CD4-positive, alpha-beta T cell (primary cell): ENCODE results near the gene FAM227A. TPM values are rescaled to one million over a fixed set of nuclear protein-coding genes. Genes with fewer than 3 reads are reported as not detected.

Source experiments
- ATAC-seq: fragments of 200-7000 bp; cut with Tn5 transposase; one replicate; pipeline ENCODE4 v1.10.0; 2022; ENCODE audit warnings: mild to moderate bottlenecking; ENCODE audit not compliant: poor library complexity
- CTCF ChIA-PET: fragments of 350-600 bp; sonication (Branson Sonifier 250); formaldehyde crosslinking; loops from one replicate; lab custom pipeline; 2021; ENCODE audit warnings: antibody characterized with exemption, inconsistent platforms; lab: Charles Lee
- POLR2A ChIA-PET: fragments of 350-600 bp; sonication (Branson Sonifier 250); formaldehyde crosslinking; loops from one replicate; lab custom pipeline; 2021; ENCODE audit warnings: antibody characterized with exemption, inconsistent platforms; lab: Charles Lee
- DNase-seq, 14 experiments: peaks; one replicate each; pipeline ENCODE4 v3.0.0-alpha.2; 2013 to 2020; ENCODE audit warnings: mixed read lengths in 2 of 14
- H3K27ac ChIP-seq, 2 donors: one replicate each; pipeline versions ENCODE4 v1.5.1 to v1.7.0; 2013; ENCODE audit warnings: low read length in 2 of 2, low read depth in 1 of 2, mild to moderate bottlenecking in 1 of 2
- H3K27me3 ChIP-seq, 2 experiments: 1 replicate in 1 of 2; 2 replicates in 1 of 2; pipeline versions ENCODE4 v1.6.1 to v1.7.0; 2013; ENCODE audit warnings: low read length in 2 of 2, control low read depth in 1 of 2, mild to moderate bottlenecking in 1 of 2, moderate library complexity in 1 of 2; ENCODE audit not compliant: insufficient read depth in 2 of 2, control insufficient read depth in 1 of 2
- H3K36me3 ChIP-seq: one replicate; pipeline ENCODE4 v1.6.1; 2013; ENCODE audit warnings: low read length, control low read depth; ENCODE audit not compliant: insufficient read depth
- H3K4me1 ChIP-seq: one replicate; pipeline ENCODE4 v1.6.1; 2013; ENCODE audit warnings: low read length, control low read depth; ENCODE audit not compliant: insufficient read depth
- H3K4me3 ChIP-seq: one replicate; pipeline ENCODE4 v1.5.1; 2013; ENCODE audit warnings: mild to moderate bottlenecking, low read length, moderate library complexity
- H3K9me3 ChIP-seq, 2 experiments: 1 replicate in 1 of 2; 2 replicates in 1 of 2; pipeline versions ENCODE4 v1.6.1 to v1.7.0; 2013; ENCODE audit warnings: low read length in 2 of 2, mild to moderate bottlenecking in 2 of 2, control low read depth in 1 of 2, moderate library complexity in 1 of 2; ENCODE audit not compliant: control insufficient read depth in 1 of 2, insufficient read depth in 1 of 2
- H3K27ac Mint-ChIP-seq: one replicate; pipeline ENCODE4 v1.8.0; 2020; ENCODE audit warnings: mixed read lengths
- H3K27me3 Mint-ChIP-seq: one replicate; pipeline ENCODE4 v1.8.0; 2021; ENCODE audit warnings: mixed read lengths
- H3K36me3 Mint-ChIP-seq: one replicate; pipeline ENCODE4 v1.8.0; 2021; ENCODE audit warnings: low read depth, mixed read lengths
- H3K4me1 Mint-ChIP-seq: one replicate; pipeline ENCODE4 v1.8.0; 2021; ENCODE audit warnings: low read depth, mixed read lengths
- H3K4me3 Mint-ChIP-seq: one replicate; pipeline ENCODE4 v1.8.0; 2020; ENCODE audit warnings: mild to moderate bottlenecking, mixed read lengths
- H3K9me3 Mint-ChIP-seq: one replicate; pipeline ENCODE4 v1.8.0; 2020; ENCODE audit warnings: mixed read lengths
- intact Hi-C, 2 experiments: fragments of 100-400 bp; cut with DNase I in 1 of 2; cut with micrococcal nuclease in 1 of 2; formaldehyde crosslinking; loops; one replicate each; pipeline versions ENCODE4 v1.15.1 to v1.9.0; 2023 to 2025; cut with DNase I, micrococcal nuclease
- total RNA-seq, 174 experiments: library from RNA in 2 of 174; stranded (reverse) in 2 of 174; gene quantifications; one replicate each; pipeline ENCODE4 v1.2.3 and lab custom pipeline; 2021 to 2026
- TF ChIP-seq, protein P1 (sequence below): fragments of 200-600 bp; IDR thresholded peaks from one replicate; pipeline ENCODE4 v1.8.0; 2022; ENCODE audit warnings: antibody characterized with exemption, mild to moderate bottlenecking

FAM227A gene
- total RNA-seq, 2 experiments from 2014 or later = 0.34 to 0.91 TPM

DNA sequence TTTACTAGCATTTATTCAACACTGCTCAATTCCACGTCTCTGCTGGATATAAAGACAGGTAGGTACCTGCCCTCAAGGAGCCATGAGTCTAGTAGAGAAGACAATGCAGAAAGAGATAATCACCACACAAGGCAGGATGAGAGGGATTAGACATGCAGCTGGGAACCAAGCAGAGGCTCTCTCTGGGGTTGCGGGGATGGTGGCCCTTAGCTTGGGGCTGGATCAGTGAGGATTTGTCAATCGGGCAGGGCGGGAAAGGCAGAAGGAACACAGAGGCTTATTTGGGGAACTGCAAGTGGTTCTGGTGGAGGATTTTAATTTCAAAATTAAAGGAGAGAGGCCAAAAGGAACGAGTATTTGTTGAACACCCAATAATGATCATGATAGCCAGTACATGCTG lies 77.7 kb downstream of the FAM227A start:
- ATAC-seq = no peak

GRCh38 chr22:38572065-38572464 lies 84.1 kb downstream of the FAM227A start:
- ChIA-PET POLR2A (interaction anchor here (0.6 to 0.9 kb wide), 3 partner anchors 87 to 1109 kb away, joined by 3 to 4 read pairs (median 3); no protein-coding TSS in a partner anchor), CTCF (interaction anchor here (0.7 to 2.8 kb wide), 4 partner anchors 75 to 520 kb away, joined by 4 to 9 read pairs (median 7); partner anchors contain the start of gene TOMM22)
- H3K27ac Mint-ChIP-seq = no peak overlapping the region
- Histone ChIP-seq H3K36me3 (no peaks in the 10 kb centered on the region), H3K27me3 (no peaks in the 10 kb centered on the region), H3K9me3 (no peaks in the 10 kb centered on the region), H3K27ac (no peak overlapping the region), H3K4me3 (no peak overlapping the region), H3K4me1 (peaks cover 20% of the 10 kb centered on the region)
- no peak overlapping the region for H3K4me3 Mint-ChIP-seq
- TF ChIP-seq, protein P1, sequence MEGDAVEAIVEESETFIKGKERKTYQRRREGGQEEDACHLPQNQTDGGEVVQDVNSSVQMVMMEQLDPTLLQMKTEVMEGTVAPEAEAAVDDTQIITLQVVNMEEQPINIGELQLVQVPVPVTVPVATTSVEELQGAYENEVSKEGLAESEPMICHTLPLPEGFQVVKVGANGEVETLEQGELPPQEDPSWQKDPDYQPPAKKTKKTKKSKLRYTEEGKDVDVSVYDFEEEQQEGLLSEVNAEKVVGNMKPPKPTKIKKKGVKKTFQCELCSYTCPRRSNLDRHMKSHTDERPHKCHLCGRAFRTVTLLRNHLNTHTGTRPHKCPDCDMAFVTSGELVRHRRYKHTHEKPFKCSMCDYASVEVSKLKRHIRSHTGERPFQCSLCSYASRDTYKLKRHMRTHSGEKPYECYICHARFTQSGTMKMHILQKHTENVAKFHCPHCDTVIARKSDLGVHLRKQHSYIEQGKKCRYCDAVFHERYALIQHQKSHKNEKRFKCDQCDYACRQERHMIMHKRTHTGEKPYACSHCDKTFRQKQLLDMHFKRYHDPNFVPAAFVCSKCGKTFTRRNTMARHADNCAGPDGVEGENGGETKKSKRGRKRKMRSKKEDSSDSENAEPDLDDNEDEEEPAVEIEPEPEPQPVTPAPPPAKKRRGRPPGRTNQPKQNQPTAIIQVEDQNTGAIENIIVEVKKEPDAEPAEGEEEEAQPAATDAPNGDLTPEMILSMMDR = peak; percentile 64
- H3K27me3 Mint-ChIP-seq = no peaks in the 10 kb centered on the region
- DNase-seq (peak in 8 of 14 experiments; percentile 2 to 67 (median 37)), ATAC-seq (no peak)
- no peaks in the 10 kb centered on the region for H3K9me3 Mint-ChIP-seq
- intact Hi-C loops = loop anchor here (2.0 to 10.0 kb wide), 5 partner anchors 85 to 519 kb away; partner anchors contain the start of genes PLA2G6 (in 2 of the 2), CBY1 (in 1 of the 2) and FAM227A (in 1 of the 2)
- H3K4me1 Mint-ChIP-seq = peaks cover 17% of the 10 kb centered on the region
- H3K36me3 Mint-ChIP-seq = no peaks in the 10 kb centered on the region

More for the DNA sequence above, 77.7 kb downstream of the FAM227A start:
- H3K4me3 ChIP-seq = no peak overlapping the region
- DNase-seq = no peak
- POLR2A ChIA-PET = no interaction called here
- intact Hi-C loops = loop anchor here in 1 of 2 experiments (10.0 kb wide), 1 partner anchor 394 kb away; the partner anchor contains the start of gene PLA2G6
- H3K36me3 ChIP-seq = no peaks in the 10 kb centered on the region
- CTCF ChIA-PET = no interaction called here
- no peaks in the 10 kb centered on the region for H3K4me1 ChIP-seq
- TF ChIP-seq, protein P1 = no peak
- Mint-ChIP-seq H3K4me3 (no peak overlapping the region), H3K36me3 (no peaks in the 10 kb centered on the region), H3K4me1 (no peaks in the 10 kb centered on the region), H3K27me3 (peaks cover 9% of the 10 kb centered on the region), H3K9me3 (no peaks in the 10 kb centered on the region), H3K27ac (no peak overlapping the region)
- H3K27ac ChIP-seq = no peak overlapping the region
- H3K9me3 ChIP-seq = no peaks in the 10 kb centered on the region
- H3K27me3 ChIP-seq = no peaks in the 10 kb centered on the region

- H3K4me1 ChIP-seq = peaks cover 20% of the 10 kb centered on the region
- H3K4me1 Mint-ChIP-seq = peaks cover 17% of the 10 kb centered on the region
- H3K9me3 ChIP-seq = no peaks in the 10 kb centered on the region
- TF ChIP-seq, protein P1 = no peak
- peak overlapping the region; percentile 90 for H3K4me3 Mint-ChIP-seq
- H3K27me3 ChIP-seq = no peaks in the 10 kb centered on the region
- H3K36me3 Mint-ChIP-seq = no peaks in the 10 kb centered on the region
- peak overlapping the region; percentile 89 for H3K4me3 ChIP-seq
- peak overlapping the region in 1 of 2 donors; percentile 44 for H3K27ac ChIP-seq
- ATAC-seq (peak; percentile 35), DNase-seq (peak; percentile 5 to 69 (median 31))
- no peaks in the 10 kb centered on the region for H3K9me3 Mint-ChIP-seq
- CTCF ChIA-PET = interaction anchor here (0.6 to 2.8 kb wide), 4 partner anchors 42 to 158 kb away, joined by 3 to 9 read pairs (median 6); partner anchors contain the start of gene TOMM22
- no peaks in the 10 kb centered on the region for H3K36me3 ChIP-seq
- H3K27me3 Mint-ChIP-seq = no peaks in the 10 kb centered on the region
- intact Hi-C loops = loop anchor here (1.0 to 10.0 kb wide), 6 partner anchors 65 to 518 kb away; partner anchors contain the start of genes DDX17 (in 2 of the 2), PLA2G6 (in 2 of the 2), CBY1 (in 1 of the 2) and FAM227A (in 1 of the 2)
- H3K27ac Mint-ChIP-seq = peak overlapping the region; percentile 80
- POLR2A ChIA-PET = interaction anchor here (0.8 to 1.5 kb wide), 6 partner anchors 64 to 727 kb away, joined by 3 to 8 read pairs (median 4); partner anchors contain the start of genes ANKRD54, JOSD1 and TOMM22
Observed at GRCh38 chr22:38570779-38571364, 85.3 kb downstream of the FAM227A start.
